Activated B cell treated with CpG ODN at 0.5 μM for 24 hours (primary cell): ENCODE measurements around the gene ZSCAN5A. TPM values are rescaled to one million over a fixed set of nuclear protein-coding genes. Genes with fewer than 3 reads are reported as not detected.

ENCODE experiments used
- ATAC-seq: fragments of 200-7000 bp; cut with Tn5 transposase; one replicate; pipeline ENCODE4 v1.10.0; 2021; ENCODE audit warnings: low read depth, mild to moderate bottlenecking, moderate library complexity
- CTCF ChIA-PET: fragments of 350-600 bp; sonication (Branson Sonifier 250); formaldehyde crosslinking; loops from one replicate; lab custom pipeline; 2021; ENCODE audit warnings: antibody characterized with exemption; lab: Charles Lee
- POLR2A ChIA-PET: fragments of 350-600 bp; sonication (Branson Sonifier 250); formaldehyde crosslinking; loops from one replicate; lab custom pipeline; 2021; ENCODE audit warnings: antibody characterized with exemption; lab: Charles Lee
- DNase-seq: peaks from one replicate; pipeline ENCODE4 v3.0.0; 2022
- H3K27ac Mint-ChIP-seq: one replicate; pipeline ENCODE4 v1.8.0; 2020; ENCODE audit warnings: mixed read lengths
- H3K27me3 Mint-ChIP-seq: one replicate; pipeline ENCODE4 v1.8.0; 2021; ENCODE audit warnings: mixed read lengths
- H3K36me3 Mint-ChIP-seq: one replicate; pipeline ENCODE4 v1.8.0; 2021; ENCODE audit warnings: low read depth, mixed read lengths
- H3K4me1 Mint-ChIP-seq: one replicate; pipeline ENCODE4 v1.8.0; 2021; ENCODE audit warnings: mixed read lengths
- H3K4me3 Mint-ChIP-seq: one replicate; pipeline ENCODE4 v1.8.0; 2020; ENCODE audit warnings: mild to moderate bottlenecking, mixed read lengths
- H3K9me3 Mint-ChIP-seq: one replicate; pipeline ENCODE4 v1.8.0; 2020; ENCODE audit warnings: mixed read lengths
- intact Hi-C: fragments of 100-400 bp; cut with micrococcal nuclease; formaldehyde crosslinking; loops from one replicate; pipeline ENCODE4 v1.15.1; 2024
- total RNA-seq: library from RNA; stranded (reverse); gene quantifications from 2 replicates; pipeline ENCODE4 v1.2.3, GENCODE V29; 2022
- TF ChIP-seq, protein P1 (sequence below): fragments of 200-600 bp; IDR thresholded peaks from one replicate; pipeline ENCODE4 v1.8.0; 2022; ENCODE audit warnings: antibody characterized with exemption, mild to moderate bottlenecking

The ZSCAN5A gene
- total RNA-seq, 1 donor from 2014 or later: 17.8 TPM

DNA sequence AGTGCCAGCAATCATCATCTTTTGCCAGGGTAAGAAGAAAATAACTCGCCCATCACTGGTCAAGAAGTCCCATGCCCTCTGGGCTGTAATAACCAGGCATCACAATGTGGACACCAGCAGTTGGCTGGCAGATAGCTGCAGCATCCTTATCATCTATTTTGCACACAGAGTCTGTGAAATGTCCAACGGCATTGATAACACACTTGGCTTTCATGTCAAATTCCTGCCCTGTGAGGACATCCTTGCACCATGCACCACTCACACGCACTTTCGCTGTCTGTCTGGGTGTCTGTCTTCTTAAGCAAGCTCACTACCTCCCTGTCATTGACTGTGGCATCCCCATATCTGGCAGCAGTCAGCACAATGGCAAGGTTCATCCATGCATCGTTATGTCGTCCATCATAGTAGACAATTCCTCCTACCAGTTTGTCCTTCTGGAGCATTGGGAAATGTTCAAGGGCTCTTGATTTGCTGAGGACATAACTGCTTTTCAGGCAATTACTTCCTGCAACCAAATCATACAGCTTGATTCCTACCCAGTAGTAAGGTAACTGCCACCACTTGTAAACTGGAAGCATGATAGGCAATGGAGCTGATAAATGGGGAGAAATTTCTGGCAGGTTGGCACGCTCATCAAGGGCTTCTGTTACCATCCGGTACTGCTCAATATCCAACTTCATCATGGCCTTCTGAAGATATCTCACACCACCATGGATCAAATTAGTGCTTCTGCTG lies 6.8 kb upstream of the ZSCAN5A start:
- DNase-seq (no peak), ATAC-seq (no peak)
- Mint-ChIP-seq H3K4me1 (peaks cover 13% of the 10 kb centered on the region), H3K9me3 (no peaks in the 10 kb centered on the region), H3K4me3 (no peak overlapping the region), H3K27ac (no peak overlapping the region), H3K27me3 (no peaks in the 10 kb centered on the region), H3K36me3 (no peaks in the 10 kb centered on the region)
- TF ChIP-seq, protein P1, sequence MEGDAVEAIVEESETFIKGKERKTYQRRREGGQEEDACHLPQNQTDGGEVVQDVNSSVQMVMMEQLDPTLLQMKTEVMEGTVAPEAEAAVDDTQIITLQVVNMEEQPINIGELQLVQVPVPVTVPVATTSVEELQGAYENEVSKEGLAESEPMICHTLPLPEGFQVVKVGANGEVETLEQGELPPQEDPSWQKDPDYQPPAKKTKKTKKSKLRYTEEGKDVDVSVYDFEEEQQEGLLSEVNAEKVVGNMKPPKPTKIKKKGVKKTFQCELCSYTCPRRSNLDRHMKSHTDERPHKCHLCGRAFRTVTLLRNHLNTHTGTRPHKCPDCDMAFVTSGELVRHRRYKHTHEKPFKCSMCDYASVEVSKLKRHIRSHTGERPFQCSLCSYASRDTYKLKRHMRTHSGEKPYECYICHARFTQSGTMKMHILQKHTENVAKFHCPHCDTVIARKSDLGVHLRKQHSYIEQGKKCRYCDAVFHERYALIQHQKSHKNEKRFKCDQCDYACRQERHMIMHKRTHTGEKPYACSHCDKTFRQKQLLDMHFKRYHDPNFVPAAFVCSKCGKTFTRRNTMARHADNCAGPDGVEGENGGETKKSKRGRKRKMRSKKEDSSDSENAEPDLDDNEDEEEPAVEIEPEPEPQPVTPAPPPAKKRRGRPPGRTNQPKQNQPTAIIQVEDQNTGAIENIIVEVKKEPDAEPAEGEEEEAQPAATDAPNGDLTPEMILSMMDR: no peak
- ChIA-PET CTCF (no interaction called here), POLR2A (no interaction called here)
- intact Hi-C loops: no loop called here

DNA sequence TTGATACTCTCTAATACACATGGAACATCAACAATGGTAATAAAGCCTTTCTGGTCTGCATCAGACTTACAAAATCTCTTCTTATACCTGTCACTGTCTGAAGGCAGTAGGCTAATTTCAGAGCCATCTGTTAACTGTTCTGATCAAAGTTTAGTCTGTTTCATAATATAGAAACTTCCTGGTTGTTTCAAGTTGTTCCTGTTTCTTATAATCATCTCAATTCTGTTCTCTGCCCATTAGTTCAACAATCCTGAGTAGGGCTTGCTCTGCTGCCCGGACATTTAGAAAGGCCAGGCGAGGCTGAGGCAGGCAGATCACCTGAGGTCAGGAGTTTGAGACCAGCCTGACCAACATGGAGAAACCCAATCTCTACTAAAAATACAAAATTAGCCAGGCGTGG lies 5.4 kb upstream of the ZSCAN5A start:
- intact Hi-C loops: loop anchor here (10.0 kb wide), 1 partner anchor 675 kb away; the partner anchor contains the start of genes CCDC106, ZNF580 and ZNF581

DNA sequence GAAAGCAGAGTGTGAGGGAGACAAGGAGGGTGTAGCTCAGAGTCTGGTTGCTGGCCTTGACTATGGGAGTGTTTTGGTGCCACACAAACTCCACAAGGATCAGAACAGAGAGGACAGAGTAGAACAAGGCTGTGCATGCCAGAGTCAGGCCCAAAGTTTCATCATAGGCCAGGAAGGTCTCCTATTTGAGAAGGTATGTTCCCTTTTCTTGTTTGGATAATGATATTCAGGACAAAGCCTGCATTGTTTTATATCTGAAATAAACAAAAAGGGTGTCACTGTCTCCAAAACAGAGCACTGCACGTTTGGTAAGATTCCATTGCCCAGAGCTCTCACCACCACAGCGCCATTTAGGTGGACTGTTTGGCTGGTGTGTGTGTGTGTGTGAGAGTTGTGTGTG lies 3.1 kb upstream of the ZSCAN5A start:
- no peaks in the 10 kb centered on the region for H3K27me3 Mint-ChIP-seq

More for the DNA sequence above, 5.4 kb upstream of the ZSCAN5A start:
- CTCF ChIA-PET: no interaction called here
- Mint-ChIP-seq H3K4me1 (peaks cover 23% of the 10 kb centered on the region), H3K9me3 (no peaks in the 10 kb centered on the region), H3K27ac (no peak overlapping the region), H3K36me3 (peaks cover 3% of the 10 kb centered on the region), H3K27me3 (no peaks in the 10 kb centered on the region), H3K4me3 (no peak overlapping the region)
- DNase-seq (no peak), ATAC-seq (no peak)
- TF ChIP-seq, protein P1: no peak
- POLR2A ChIA-PET: no interaction called here

DNA sequence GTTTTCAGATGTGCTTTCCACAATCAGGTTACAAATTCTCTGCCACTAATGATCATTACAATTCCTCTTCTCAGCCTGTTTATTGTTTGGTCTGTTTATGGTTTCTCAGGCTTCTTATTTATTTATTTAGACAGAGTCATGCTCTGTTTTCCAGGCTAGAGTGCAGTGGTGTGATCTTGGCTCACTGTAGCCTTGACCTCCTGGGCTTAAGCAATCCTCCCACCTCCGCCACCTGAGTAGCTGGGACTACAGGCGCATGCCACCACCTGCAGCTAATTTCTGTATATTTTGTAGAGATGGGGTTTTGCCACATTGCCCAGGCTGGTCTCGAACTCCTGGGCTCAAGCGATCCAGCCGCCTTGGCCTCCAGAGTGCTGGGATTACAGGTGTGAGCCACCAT lies 2.1 kb upstream of the ZSCAN5A start:
- Mint-ChIP-seq H3K4me1 (peaks cover 21% of the 10 kb centered on the region), H3K27ac (no peak overlapping the region), H3K9me3 (no peaks in the 10 kb centered on the region), H3K36me3 (peaks cover 13% of the 10 kb centered on the region), H3K27me3 (no peaks in the 10 kb centered on the region), H3K4me3 (no peak overlapping the region)
- CTCF ChIA-PET: interaction anchor here (1.3 kb wide), 1 partner anchor 63 kb away, joined by 4 read pairs; no protein-coding TSS in a partner anchor
- TF ChIP-seq, protein P1: no peak
- no peak for DNase-seq
- ATAC-seq: no peak
- intact Hi-C loops: loop anchor here (10.0 kb wide), 1 partner anchor 672 kb away; the partner anchor contains the start of genes CCDC106, ZNF580 and ZNF581
- POLR2A ChIA-PET: no interaction called here

More for the DNA sequence above, 3.1 kb upstream of the ZSCAN5A start:
- TF ChIP-seq, protein P1: no peak
- POLR2A ChIA-PET: no interaction called here
- CTCF ChIA-PET: interaction anchor here (1.1 to 1.3 kb wide), 2 partner anchors 16 to 64 kb away, joined by 3 to 4 read pairs; no protein-coding TSS in a partner anchor
- no peak overlapping the region for H3K4me3 Mint-ChIP-seq
- no peak for ATAC-seq
- intact Hi-C loops: loop anchor here (10.0 kb wide), 1 partner anchor 673 kb away; the partner anchor contains the start of genes CCDC106, ZNF580 and ZNF581
- H3K9me3 Mint-ChIP-seq: no peaks in the 10 kb centered on the region
- no peak overlapping the region for H3K27ac Mint-ChIP-seq
- no peak for DNase-seq
- peaks cover 28% of the 10 kb centered on the region for H3K4me1 Mint-ChIP-seq
- peaks cover 9% of the 10 kb centered on the region for H3K36me3 Mint-ChIP-seq
